Endothelial cell of umbilical vein (primary cell): ENCODE measurements around the gene ALDH1A2. TPM values are rescaled to one million over a fixed set of nuclear protein-coding genes. Genes with fewer than 3 reads are reported as not detected.

Experiments
- BruUV-seq: library from RNA; stranded (reverse); fragments of 400-500 nt; replicated peaks from 2 replicates; lab custom pipeline; 2021; lab: Mats Ljungman, UMichigan
- CTCF ChIA-PET: fragments of 300-600, 350-600 bp; sonication (Branson Sonifier 250); formaldehyde crosslinking; loops from one replicate; lab custom pipeline; 2021; ENCODE audit warnings: antibody characterized with exemption, inconsistent platforms; lab: Charles Lee
- POLR2A ChIA-PET: fragments of 300-600, 350-600 bp; sonication (Branson Sonifier 250); formaldehyde crosslinking; loops from one replicate; lab custom pipeline; 2021; ENCODE audit warnings: antibody characterized with exemption, inconsistent platforms; lab: Charles Lee
- DNase-seq: peaks from one replicate; pipeline ENCODE4 v3.0.0-alpha.2; 2011; ENCODE audit warnings: low read depth, low spot score
- FAIRE-seq: peaks from 2 replicates; lab custom pipeline; 2011; peaks lifted over from hg19 to GRCh38; lab: Jason Lieb, UNC
- H2AFZ ChIP-seq: 2 replicates; pipeline ENCODE4 v1.6.0; 2012; ENCODE audit warnings: low read depth, low read length, control low read depth, inconsistent platforms
- H3K27ac ChIP-seq: 2 replicates; pipeline ENCODE4 v1.5.1; 2011; ENCODE audit warnings: low read depth, mild to moderate bottlenecking, control low read depth, low read length, moderate library complexity; ENCODE audit not compliant: insufficient read depth
- H3K27me3 ChIP-seq, 2 experiments: 2 replicates each; pipeline versions ENCODE4 v1.6.0 to v1.6.1; 2011; ENCODE audit warnings: low read length in 2 of 2, mixed read lengths in 1 of 2; ENCODE audit not compliant: control insufficient read depth in 2 of 2, insufficient read depth in 2 of 2
- H3K36me3 ChIP-seq, 2 experiments: 2 replicates in 1 of 2; 3 replicates in 1 of 2; pipeline ENCODE4 v1.5.1; 2011; ENCODE audit warnings: low read length in 2 of 2, mild to moderate bottlenecking in 1 of 2, moderate library complexity in 1 of 2; ENCODE audit not compliant: control insufficient read depth in 2 of 2, insufficient read depth in 2 of 2; ENCODE audit errors: extremely low read depth in 1 of 2
- H3K4me1 ChIP-seq: 3 replicates; pipeline ENCODE4 v1.5.1; 2011; ENCODE audit warnings: mild to moderate bottlenecking, low read length; ENCODE audit not compliant: control insufficient read depth, insufficient read depth; ENCODE audit errors: extremely low read depth
- H3K4me2 ChIP-seq: 2 replicates; pipeline ENCODE4 v1.6.1; 2011; ENCODE audit warnings: low read length, control low read depth, mixed read lengths; ENCODE audit not compliant: insufficient read depth
- H3K4me3 ChIP-seq, 3 experiments: fragments of 200-600 bp in 1 of 3; sonication (generic), shearing (Covaris generic) in 1 of 3; replicated peaks in 1 of 3; 2 replicates each; pipeline ENCODE4 v1.5.1; 2011 to 2016; ENCODE audit warnings: control low read depth in 3 of 3, low read length in 3 of 3, mild to moderate bottlenecking in 2 of 3, inconsistent platforms in 1 of 3, low read depth in 1 of 3, moderate library complexity in 1 of 3; ENCODE audit not compliant: insufficient read depth in 1 of 3
- H3K79me2 ChIP-seq: 2 replicates; pipeline ENCODE4 v1.6.0; 2012; ENCODE audit warnings: low read length, inconsistent platforms; ENCODE audit not compliant: control insufficient read depth, insufficient read depth
- H3K9ac ChIP-seq: replicated peaks from 2 replicates; pipeline ENCODE3; 2011; ENCODE audit warnings: low read length, control low read depth; ENCODE audit not compliant: insufficient read depth; ENCODE audit errors: extremely low read depth
- H3K9me1 ChIP-seq: replicated peaks from 3 replicates; pipeline ENCODE4 v1.6.0; 2011; ENCODE audit warnings: mild to moderate bottlenecking, low read length; ENCODE audit not compliant: control insufficient read depth, insufficient read depth; ENCODE audit errors: extremely low read depth
- H3K9me3 ChIP-seq: replicated peaks from 2 replicates; pipeline ENCODE4 v1.5.1; 2012; ENCODE audit warnings: low read length, inconsistent platforms; ENCODE audit not compliant: control insufficient read depth, insufficient read depth
- H4K20me1 ChIP-seq: replicated peaks from 2 replicates; pipeline ENCODE3; 2011; ENCODE audit warnings: mild to moderate bottlenecking, low read length; ENCODE audit not compliant: control insufficient read depth, insufficient read depth; ENCODE audit errors: extremely low read depth
- EZH2 ChIP-seq: IDR thresholded peaks from 2 replicates; pipeline ENCODE4 v1.6.1; 2012; ENCODE audit warnings: borderline replicate concordance, low read depth, mild to moderate bottlenecking, moderate library complexity, low read length, inconsistent platforms; ENCODE audit not compliant: severe bottlenecking
- FOS ChIP-seq: IDR thresholded peaks from 2 replicates; pipeline ENCODE4 v1.6.1; 2011; ENCODE audit warnings: mild to moderate bottlenecking, low read length, moderate library complexity, borderline replicate concordance; ENCODE audit not compliant: insufficient read depth
- GATA2 ChIP-seq: IDR thresholded peaks from 2 replicates; pipeline ENCODE4 v1.7.0; 2011; ENCODE audit warnings: low read depth, mild to moderate bottlenecking, moderate library complexity, mixed read lengths, low read length; ENCODE audit not compliant: insufficient read length, insufficient read depth
- JUN ChIP-seq: IDR thresholded peaks from 2 replicates; pipeline ENCODE4 v1.6.1; 2011; ENCODE audit warnings: borderline replicate concordance, low read depth; ENCODE audit not compliant: insufficient read length, insufficient read depth
- MYC ChIP-seq: IDR thresholded peaks from one replicate; pipeline ENCODE4 v1.6.1; 2011; ENCODE audit warnings: mild to moderate bottlenecking, low read depth, low read length
- POLR2A ChIP-seq: IDR thresholded peaks from 2 replicates; pipeline ENCODE4 v1.6.1; 2012; ENCODE audit warnings: low read depth, mild to moderate bottlenecking, control low read depth, low read length
- POLR2AphosphoS5 ChIP-seq: IDR thresholded peaks from 2 replicates; pipeline ENCODE4 v1.6.1; 2012; ENCODE audit warnings: low read depth, mild to moderate bottlenecking, control low read depth, low read length, moderate library complexity; ENCODE audit not compliant: insufficient read depth
- dilution Hi-C: fragments of 300-500 bp; cut with MboI; formaldehyde crosslinking; loops from one replicate; pipeline ENCODE4 v1.15.0; 2019; ENCODE audit warnings: low sequenced_read_pairs; ENCODE audit not compliant: extremely low pct_ligation_motif_present
- intact Hi-C: fragments of 100-400 bp; cut with micrococcal nuclease; formaldehyde crosslinking; loops from one replicate; pipeline ENCODE4 v1.10.0; 2022
- polyA plus RNA-seq, 4 experiments: library from polyadenylated mRNA; depleted of rRNA in 3 of 4; stranded (reverse) in 3 of 4; unstranded in 1 of 4; fragments of >200 nt; gene quantifications; 2 replicates each; pipeline versions ENCODE4 v1.2.1 to v1.2.3, GENCODE V29; 2011 to 2012; ENCODE audit warnings: missing spikeins in 1 of 4
- total RNA-seq: library from RNA; stranded (reverse); gene quantifications from 2 replicates; pipeline ENCODE4 v1.2.3, GENCODE V29; 2021
- TF ChIP-seq, protein P1 (sequence below): IDR thresholded peaks from 2 replicates; pipeline ENCODE4 v1.6.1; 2011; ENCODE audit not compliant: insufficient read depth, insufficient read length
- TF ChIP-seq, protein P2 (sequence below), 2 donors: IDR thresholded peaks; 1 replicate in 1 of 2; 2 replicates in 1 of 2; pipeline ENCODE4 v1.5.1; 2011; ENCODE audit warnings: low read length in 2 of 2, mild to moderate bottlenecking in 2 of 2, moderate library complexity in 2 of 2, control low read depth in 1 of 2, inconsistent platforms in 1 of 2, low read depth in 1 of 2; ENCODE audit not compliant: insufficient read depth in 1 of 2; ENCODE audit errors: extremely low read depth in 1 of 2

ALDH1A2 gene
- total and polyA plus RNA-seq, 2 donors (not counting 3 experiments of a cell fraction or from before 2014, with no cell fraction given) = 16.3 to 34.9 TPM

DNA sequence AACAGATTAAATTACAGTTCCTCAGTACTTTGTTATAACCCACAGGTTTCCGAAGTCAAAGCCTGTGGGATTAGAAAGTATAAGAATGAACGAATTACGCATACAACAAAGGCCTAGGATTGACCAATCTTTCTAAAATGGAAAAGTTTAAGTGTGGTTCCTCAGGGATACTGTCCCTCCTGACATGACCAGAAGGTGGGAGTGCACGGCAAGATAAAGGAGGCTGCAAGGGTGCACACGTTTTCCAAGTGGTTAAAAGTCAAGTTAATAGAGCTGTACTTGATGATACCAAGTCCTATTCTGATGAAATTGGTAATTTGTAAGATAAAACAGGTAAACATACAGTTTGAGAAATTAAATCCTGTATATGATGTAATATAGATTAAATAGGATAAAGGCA, 96.2 kb downstream of the ALDH1A2 start:
- no peaks in the 10 kb centered on the region for H3K4me1 ChIP-seq
- H3K9ac ChIP-seq = no peak overlapping the region
- H3K9me1 ChIP-seq = no peaks in the 10 kb centered on the region
- no peak overlapping the region for H2AFZ ChIP-seq
- intact Hi-C loops = loop anchor here (1.0 kb wide), 2 partner anchors 97 to 213 kb away; no protein-coding TSS in a partner anchor
- DNase-seq (peak; percentile 46), FAIRE-seq (peak; percentile 18)
- no TSS peak for BruUV-seq
- no peaks in the 10 kb centered on the region for H4K20me1 ChIP-seq
- H3K4me2 ChIP-seq = no peak overlapping the region
- no peak overlapping the region for H3K27ac ChIP-seq
- H3K36me3 ChIP-seq = no peaks in the 10 kb centered on the region
- H3K79me2 ChIP-seq = no peaks in the 10 kb centered on the region
- ChIA-PET CTCF (interaction anchor here (0.6 to 4.6 kb wide), 17 partner anchors 12 to 1559 kb away, joined by 3 to 83 read pairs (median 6); partner anchors contain the start of gene ALDH1A2), POLR2A (no interaction called here)
- no peak for TF ChIP-seq POLR2A
- TF ChIP-seq POLR2AphosphoS5 = no peak
- TF ChIP-seq, protein P1, sequence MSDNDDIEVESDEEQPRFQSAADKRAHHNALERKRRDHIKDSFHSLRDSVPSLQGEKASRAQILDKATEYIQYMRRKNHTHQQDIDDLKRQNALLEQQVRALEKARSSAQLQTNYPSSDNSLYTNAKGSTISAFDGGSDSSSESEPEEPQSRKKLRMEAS = no peak
- no peak for TF ChIP-seq FOS
- TF ChIP-seq, protein P2, sequence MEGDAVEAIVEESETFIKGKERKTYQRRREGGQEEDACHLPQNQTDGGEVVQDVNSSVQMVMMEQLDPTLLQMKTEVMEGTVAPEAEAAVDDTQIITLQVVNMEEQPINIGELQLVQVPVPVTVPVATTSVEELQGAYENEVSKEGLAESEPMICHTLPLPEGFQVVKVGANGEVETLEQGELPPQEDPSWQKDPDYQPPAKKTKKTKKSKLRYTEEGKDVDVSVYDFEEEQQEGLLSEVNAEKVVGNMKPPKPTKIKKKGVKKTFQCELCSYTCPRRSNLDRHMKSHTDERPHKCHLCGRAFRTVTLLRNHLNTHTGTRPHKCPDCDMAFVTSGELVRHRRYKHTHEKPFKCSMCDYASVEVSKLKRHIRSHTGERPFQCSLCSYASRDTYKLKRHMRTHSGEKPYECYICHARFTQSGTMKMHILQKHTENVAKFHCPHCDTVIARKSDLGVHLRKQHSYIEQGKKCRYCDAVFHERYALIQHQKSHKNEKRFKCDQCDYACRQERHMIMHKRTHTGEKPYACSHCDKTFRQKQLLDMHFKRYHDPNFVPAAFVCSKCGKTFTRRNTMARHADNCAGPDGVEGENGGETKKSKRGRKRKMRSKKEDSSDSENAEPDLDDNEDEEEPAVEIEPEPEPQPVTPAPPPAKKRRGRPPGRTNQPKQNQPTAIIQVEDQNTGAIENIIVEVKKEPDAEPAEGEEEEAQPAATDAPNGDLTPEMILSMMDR (IDR thresholded peaks at IDR 0.05; ENCODE audit: extremely low read depth in 1 of 2, insufficient read depth in 1 of 2, low read depth in 1 of 2, low read length in 2 of 2) = peak in 1 of 2 donors; percentile 19
- dilution Hi-C loops = no loop called here
- H3K27me3 ChIP-seq = no peaks in the 10 kb centered on the region
- no peaks in the 10 kb centered on the region for H3K9me3 ChIP-seq
- no peak overlapping the region for H3K4me3 ChIP-seq

DNA sequence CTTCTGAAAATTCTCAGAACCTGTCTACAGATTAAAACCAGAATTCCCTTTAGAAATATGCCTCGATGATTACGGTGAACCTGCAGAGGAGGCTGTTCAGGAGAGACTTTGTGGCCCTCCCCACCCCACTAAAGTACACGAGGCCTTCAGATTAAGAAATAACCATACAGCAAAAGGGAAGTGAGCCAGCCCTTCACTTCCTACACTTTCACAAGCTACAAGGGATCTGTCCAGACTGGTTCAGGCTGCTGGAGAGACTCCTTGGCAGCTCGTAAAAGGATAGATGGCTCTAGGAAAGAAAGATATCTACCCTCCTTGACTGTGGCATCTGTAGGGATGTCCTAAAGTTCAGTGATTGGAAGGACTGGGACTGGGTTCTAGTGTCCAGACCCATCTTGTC, 102.6 kb downstream of the ALDH1A2 start:
- CTCF ChIA-PET = interaction anchor here (1.2 to 1.9 kb wide), 5 partner anchors 11 to 230 kb away, joined by 3 to 7 read pairs (median 5); no protein-coding TSS in a partner anchor

More for the DNA sequence above, 102.6 kb downstream of the ALDH1A2 start:
- Histone ChIP-seq H3K4me3 (no peak overlapping the region), H3K9me1 (no peaks in the 10 kb centered on the region), H3K4me1 (no peaks in the 10 kb centered on the region), H3K9ac (no peak overlapping the region), H2AFZ (no peak overlapping the region), H3K79me2 (no peaks in the 10 kb centered on the region), H3K36me3 (no peaks in the 10 kb centered on the region), H4K20me1 (no peaks in the 10 kb centered on the region), H3K27me3 (no peaks in the 10 kb centered on the region), H3K9me3 (no peaks in the 10 kb centered on the region), H3K4me2 (no peak overlapping the region), H3K27ac (no peak overlapping the region)
- POLR2A ChIA-PET = no interaction called here
- BruUV-seq = no TSS peak
- DNase-seq (no peak), FAIRE-seq (no peak)
- intact Hi-C loops (loop anchor here (1.0 kb wide), 1 partner anchor 97 kb away; no protein-coding TSS in a partner anchor), dilution Hi-C loops (no loop called here)
- TF ChIP-seq GATA2 (no peak), FOS (no peak), POLR2AphosphoS5 (no peak), POLR2A (no peak), EZH2 (no peak), MYC (no peak), JUN (no peak)
- TF ChIP-seq, protein P1 = no peak
- TF ChIP-seq, protein P2 (IDR thresholded peaks at IDR 0.05; ENCODE audit: extremely low read depth in 1 of 2, insufficient read depth in 1 of 2, low read depth in 1 of 2, low read length in 2 of 2) = no peak
